HepG2 (cell line): Measurements from ENCODE around the gene ZNF467.

Experiments
- CBFB ChIP-seq: sonication (generic); formaldehyde crosslinking; IDR thresholded peaks from 2 replicates; pipeline ENCODE4 v1.4.0; 2020; ENCODE audit warnings: missing genetic modification reagents
- CREM ChIP-seq, 2 experiments: sonication (generic) in 1 of 2; formaldehyde crosslinking in 1 of 2; IDR thresholded peaks; 2 replicates each; pipeline versions ENCODE4 v1.4.0 to v1.6.1; 2016 to 2020; ENCODE audit warnings: antibody characterized with exemption in 1 of 2, mild to moderate bottlenecking in 1 of 2, missing genetic modification reagents in 1 of 2
- EEA1 ChIP-seq: sonication (generic); formaldehyde crosslinking; IDR thresholded peaks from 2 replicates; pipeline ENCODE4 v1.5.1; 2020; ENCODE audit warnings: mild to moderate bottlenecking, missing genetic modification reagents, borderline replicate concordance
- EZH2 ChIP-seq: conservative IDR thresholded peaks from 2 replicates; pipeline ENCODE4 v1.6.1; 2012; ENCODE audit warnings: mild to moderate bottlenecking, low read depth, low read length, moderate library complexity
- FLYWCH1 ChIP-seq: sonication (generic); formaldehyde crosslinking; IDR thresholded peaks from 2 replicates; pipeline ENCODE4 v1.8.1; 2023; ENCODE audit warnings: mild to moderate bottlenecking, missing genetic modification reagents
- SMAD3 ChIP-seq: sonication (generic); formaldehyde crosslinking; IDR thresholded peaks from 2 replicates; pipeline ENCODE4 v1.4.0; 2020; ENCODE audit warnings: missing genetic modification reagents
- U2AF1 ChIP-seq: fragments of 200-400 bp; formaldehyde crosslinking; optimal IDR thresholded peaks from 2 replicates; pipeline ENCODE3; 2017; ENCODE audit warnings: mild to moderate bottlenecking, low read depth, low read length
- USF2 ChIP-seq, 2 experiments: sonication (generic) in 1 of 2; formaldehyde crosslinking in 1 of 2; IDR thresholded peaks; 2 replicates each; pipeline versions ENCODE4 v1.5.1 to v1.6.1; 2011 to 2020; ENCODE audit warnings: borderline replicate concordance in 1 of 2, low read depth in 1 of 2, low read length in 1 of 2, mild to moderate bottlenecking in 1 of 2, missing genetic modification reagents in 1 of 2, moderate library complexity in 1 of 2
- ZBTB21 ChIP-seq: sonication (generic); formaldehyde crosslinking; IDR thresholded peaks from 2 replicates; pipeline ENCODE4 v1.4.0; 2020; ENCODE audit warnings: missing genetic modification reagents
- ZNF672 ChIP-seq: sonication (generic); formaldehyde crosslinking; IDR thresholded peaks from 2 replicates; pipeline ENCODE4 v1.8.1; 2022; ENCODE audit warnings: missing genetic modification reagents
- TF ChIP-seq, protein P1 (sequence below): sonication (generic); formaldehyde crosslinking; IDR thresholded peaks from 2 replicates; pipeline ENCODE4 v1.5.0; 2020; ENCODE audit warnings: mild to moderate bottlenecking, missing genetic modification reagents, moderate library complexity

- TF ChIP-seq, protein P1, sequence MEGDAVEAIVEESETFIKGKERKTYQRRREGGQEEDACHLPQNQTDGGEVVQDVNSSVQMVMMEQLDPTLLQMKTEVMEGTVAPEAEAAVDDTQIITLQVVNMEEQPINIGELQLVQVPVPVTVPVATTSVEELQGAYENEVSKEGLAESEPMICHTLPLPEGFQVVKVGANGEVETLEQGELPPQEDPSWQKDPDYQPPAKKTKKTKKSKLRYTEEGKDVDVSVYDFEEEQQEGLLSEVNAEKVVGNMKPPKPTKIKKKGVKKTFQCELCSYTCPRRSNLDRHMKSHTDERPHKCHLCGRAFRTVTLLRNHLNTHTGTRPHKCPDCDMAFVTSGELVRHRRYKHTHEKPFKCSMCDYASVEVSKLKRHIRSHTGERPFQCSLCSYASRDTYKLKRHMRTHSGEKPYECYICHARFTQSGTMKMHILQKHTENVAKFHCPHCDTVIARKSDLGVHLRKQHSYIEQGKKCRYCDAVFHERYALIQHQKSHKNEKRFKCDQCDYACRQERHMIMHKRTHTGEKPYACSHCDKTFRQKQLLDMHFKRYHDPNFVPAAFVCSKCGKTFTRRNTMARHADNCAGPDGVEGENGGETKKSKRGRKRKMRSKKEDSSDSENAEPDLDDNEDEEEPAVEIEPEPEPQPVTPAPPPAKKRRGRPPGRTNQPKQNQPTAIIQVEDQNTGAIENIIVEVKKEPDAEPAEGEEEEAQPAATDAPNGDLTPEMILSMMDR, result no peak
- TF ChIP-seq ZNF672 (CRISPR knock-in tag) (no peak), U2AF1 (no peak), FLYWCH1 (no peak), EZH2 (no peak), CREM (IDR thresholded peaks at IDR 0.05) (no peak), CREM (CRISPR knock-in tag; IDR thresholded peaks at IDR 0.05) (no peak), CBFB (CRISPR knock-in tag) (no peak), USF2 (IDR thresholded peaks at IDR 0.05; ENCODE audit: low read depth, low read length) (no peak), USF2 (CRISPR knock-in tag; IDR thresholded peaks at IDR 0.05; ENCODE audit: borderline replicate concordance) (no peak), SMAD3 (no peak), ZBTB21 (CRISPR knock-in tag) (no peak), EEA1 (CRISPR knock-in tag) (no peak)
Measured at GRCh38 chr7:149816794-149817193, 43.4 kb upstream of the ZNF467 start.
